ENCODE results near the gene DIP2C.
"Not testable (repeated sequence)": the region's sequence is repeated elsewhere in the genome, so short reads cannot be mapped to it uniquely, and the experiment has no call there.

The DIP2C gene, protein sequence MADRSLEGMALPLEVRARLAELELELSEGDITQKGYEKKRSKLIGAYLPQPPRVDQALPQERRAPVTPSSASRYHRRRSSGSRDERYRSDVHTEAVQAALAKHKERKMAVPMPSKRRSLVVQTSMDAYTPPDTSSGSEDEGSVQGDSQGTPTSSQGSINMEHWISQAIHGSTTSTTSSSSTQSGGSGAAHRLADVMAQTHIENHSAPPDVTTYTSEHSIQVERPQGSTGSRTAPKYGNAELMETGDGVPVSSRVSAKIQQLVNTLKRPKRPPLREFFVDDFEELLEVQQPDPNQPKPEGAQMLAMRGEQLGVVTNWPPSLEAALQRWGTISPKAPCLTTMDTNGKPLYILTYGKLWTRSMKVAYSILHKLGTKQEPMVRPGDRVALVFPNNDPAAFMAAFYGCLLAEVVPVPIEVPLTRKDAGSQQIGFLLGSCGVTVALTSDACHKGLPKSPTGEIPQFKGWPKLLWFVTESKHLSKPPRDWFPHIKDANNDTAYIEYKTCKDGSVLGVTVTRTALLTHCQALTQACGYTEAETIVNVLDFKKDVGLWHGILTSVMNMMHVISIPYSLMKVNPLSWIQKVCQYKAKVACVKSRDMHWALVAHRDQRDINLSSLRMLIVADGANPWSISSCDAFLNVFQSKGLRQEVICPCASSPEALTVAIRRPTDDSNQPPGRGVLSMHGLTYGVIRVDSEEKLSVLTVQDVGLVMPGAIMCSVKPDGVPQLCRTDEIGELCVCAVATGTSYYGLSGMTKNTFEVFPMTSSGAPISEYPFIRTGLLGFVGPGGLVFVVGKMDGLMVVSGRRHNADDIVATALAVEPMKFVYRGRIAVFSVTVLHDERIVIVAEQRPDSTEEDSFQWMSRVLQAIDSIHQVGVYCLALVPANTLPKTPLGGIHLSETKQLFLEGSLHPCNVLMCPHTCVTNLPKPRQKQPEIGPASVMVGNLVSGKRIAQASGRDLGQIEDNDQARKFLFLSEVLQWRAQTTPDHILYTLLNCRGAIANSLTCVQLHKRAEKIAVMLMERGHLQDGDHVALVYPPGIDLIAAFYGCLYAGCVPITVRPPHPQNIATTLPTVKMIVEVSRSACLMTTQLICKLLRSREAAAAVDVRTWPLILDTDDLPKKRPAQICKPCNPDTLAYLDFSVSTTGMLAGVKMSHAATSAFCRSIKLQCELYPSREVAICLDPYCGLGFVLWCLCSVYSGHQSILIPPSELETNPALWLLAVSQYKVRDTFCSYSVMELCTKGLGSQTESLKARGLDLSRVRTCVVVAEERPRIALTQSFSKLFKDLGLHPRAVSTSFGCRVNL (N-terminal part only)

DNA sequence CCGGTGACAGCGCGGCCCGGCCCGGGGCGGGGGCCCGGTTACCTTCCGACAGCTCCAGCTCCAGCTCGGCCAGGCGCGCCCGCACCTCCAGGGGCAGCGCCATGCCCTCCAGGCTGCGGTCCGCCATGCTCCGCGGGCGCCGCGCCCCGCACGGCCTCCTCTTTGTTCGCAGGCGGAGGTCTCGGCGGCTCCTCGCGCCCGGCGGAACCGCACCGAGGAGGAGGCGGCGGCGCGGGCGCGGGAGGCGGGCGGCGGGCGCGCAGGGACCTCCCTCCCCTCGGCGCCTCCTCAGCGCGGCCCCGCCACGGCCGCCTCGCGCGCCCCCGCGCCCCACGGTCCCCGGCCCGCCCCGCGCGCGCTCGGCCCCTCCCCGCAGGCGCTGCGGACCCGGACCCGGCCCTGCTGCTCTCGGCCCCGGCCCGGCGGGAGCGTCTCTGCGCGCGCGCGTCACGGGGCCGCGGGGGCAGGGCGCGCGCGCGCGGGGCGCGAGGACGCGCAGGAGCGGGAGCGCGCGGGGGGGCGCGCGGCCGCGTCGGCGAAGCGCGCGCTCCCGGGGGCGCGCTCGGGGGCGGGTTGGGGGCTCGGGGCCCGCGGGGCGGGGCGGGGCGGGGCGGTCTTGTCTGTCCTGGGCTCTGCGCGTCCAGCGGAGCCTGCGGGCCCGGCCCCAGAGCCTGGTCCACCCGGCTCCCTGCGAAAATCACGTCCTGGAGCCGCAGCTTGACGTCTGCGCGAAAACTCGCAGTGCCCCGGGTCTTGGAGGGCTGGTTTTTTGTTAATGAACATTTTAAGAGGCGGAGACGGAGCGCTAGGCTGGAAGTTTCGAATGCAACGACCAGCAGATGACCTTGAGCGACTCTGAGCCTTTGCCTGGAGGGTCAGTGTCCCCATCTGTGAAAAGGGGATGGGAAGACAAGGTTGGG lies at the start of gene DIP2C:
Gene DIP2C (minus strand): TSS at position 217 of the 920 bp plus-strand sequence. CDS start 90 bp downstream, at position 127.
- peak; percentile 7 for DNase-seq

DNA sequence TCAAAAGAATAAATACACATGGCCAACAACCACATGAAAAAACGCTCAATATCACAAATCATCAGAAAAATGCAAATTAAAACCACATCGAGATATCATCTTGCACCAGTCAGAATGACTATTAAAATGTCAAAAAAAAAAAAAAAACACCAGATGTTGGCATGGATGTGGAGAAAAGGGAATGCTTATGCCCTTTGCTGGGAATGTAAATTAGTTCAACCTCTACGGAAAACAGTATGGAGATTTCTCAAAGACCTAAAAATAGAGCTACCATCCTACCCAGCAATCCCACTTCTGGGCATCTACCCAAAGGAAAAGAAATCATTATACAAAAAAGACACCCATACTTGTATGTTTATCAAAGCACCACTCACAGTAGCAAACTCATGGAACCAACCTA lies 45.0 kb upstream of the DIP2C start:
- no peak for DNase-seq

DNA sequence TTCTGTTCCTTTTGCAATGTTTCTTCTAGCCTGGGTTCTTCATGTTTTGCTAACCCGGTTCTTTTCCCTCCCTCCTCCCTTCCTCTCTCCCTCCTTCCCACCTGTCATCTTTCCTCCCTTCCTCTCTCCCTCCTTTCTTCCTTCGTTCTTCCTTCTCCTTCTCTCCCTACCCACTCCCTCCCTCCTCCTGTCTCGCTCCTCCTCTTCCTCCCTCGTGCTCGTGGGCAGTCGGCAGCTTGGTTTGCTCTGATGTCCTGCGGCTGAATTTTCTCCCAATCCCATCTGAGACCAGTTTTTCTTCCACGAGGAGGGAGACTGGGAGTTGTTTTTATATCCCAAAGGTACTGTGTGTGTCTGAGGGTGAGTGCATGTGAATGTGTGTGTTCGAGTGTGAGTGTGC lies 43.6 kb upstream of the DIP2C start:
- no peak for DNase-seq

DNA sequence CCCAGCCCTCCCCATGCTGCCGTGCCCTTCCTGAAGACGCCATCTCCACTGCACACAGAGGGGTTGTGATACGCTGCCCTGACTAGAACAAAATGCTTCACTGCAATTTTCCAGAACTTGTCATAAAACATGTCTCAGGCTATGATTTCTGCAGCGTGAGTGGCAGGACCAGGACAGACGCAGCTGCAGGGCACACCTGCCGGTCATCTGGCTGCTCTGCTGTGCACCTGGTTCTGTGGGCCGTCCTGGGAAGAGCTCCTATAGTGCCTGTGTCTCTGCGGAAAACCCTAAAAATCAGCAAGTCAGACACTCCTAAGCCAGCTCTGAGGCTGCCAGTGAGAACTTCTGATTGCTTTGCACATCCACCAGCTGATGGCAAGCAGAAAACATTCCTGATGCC lies 39.7 kb upstream of the DIP2C start:
- no peak for DNase-seq

DNA sequence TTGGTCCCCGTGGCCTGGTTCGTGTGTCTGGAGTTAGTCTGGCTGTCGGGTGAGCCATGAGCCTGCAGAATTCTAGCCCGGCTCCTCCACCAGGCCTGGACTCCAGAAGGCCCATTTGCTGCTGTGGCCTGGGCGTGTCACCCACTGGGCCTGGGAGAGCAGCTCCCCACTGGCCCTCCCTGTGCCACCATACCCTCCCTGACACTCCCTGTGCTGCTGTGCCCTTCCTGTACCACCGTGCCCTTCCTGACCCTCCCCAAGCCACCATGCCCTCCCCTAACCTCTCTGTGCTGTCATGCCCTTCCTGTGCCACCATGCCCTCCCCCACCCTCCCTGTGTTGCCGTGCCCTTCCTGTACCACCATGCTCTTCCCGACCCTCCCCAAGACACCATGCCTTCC lies 39.1 kb upstream of the DIP2C start:
- no peak for DNase-seq

DNA sequence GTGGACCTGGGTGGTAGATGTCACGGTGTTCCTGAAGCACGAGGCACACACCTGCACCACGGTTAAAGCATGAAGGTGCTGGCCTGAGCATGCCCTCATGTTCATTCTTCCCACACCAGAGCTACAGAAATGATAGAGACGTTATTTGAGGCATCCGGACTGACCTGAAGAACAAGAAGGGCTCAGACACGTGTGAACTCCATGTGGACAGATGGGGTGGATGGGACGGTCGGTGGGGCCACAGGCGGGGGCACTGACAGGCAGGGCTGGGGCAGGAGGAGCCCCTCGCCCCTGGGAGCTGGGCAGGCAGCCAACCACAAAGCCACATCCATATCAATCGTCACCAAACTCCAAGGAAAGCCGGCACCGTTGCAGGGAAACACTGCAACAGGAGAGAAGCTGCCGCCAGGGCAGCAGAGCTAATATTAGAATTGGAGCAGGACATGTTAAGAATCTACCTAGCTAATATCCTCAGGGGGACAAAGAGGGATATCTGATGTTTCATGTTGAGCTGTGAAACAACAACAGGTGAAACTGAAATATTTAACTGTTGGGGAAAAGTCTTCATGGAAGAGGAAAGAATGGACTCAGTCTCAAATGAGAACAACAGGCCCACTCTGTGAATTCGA lies 37.8 kb upstream of the DIP2C start:
- no peak for DNase-seq

DNA sequence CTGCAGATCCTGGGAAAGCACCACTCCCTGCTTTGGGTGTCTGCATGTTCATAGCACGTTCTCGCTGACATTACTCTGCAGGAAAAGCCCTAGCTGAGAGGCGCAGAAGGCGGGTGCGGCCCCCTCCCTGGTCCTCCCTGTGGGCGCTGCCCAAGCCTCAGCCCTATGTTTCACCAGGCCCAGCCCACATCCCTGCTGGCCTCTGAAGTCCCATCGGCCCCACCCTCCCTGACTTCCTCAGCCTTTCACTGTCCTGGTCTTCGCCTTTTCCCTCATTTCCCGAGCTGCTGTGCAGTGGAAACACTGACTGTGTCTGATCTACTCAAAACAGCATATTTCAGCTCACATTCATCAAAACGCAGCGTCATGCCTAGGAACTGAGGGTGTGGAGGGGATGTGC lies 36.3 kb upstream of the DIP2C start:
- DNase-seq, result no peak

DNA sequence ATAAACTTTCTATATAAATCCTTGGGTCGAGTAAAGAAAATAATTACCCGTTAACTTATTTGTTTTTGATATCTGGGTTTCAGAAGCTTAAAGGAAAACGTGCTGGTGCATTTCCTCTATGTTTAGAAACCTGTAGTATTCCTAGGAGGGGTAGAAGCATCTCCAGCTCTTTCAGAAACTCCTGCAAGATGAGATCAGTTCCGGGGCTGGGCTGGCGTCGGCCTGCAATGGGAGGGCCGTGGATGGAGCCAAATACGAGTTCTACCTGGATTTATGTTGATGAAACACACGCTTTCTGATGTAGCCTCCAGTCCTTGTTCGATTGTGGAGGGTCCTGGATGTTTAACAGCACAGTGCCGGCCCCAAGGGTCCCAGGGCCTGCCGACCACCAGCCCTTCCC lies 35.8 kb upstream of the DIP2C start:
- no peak for DNase-seq

DNA sequence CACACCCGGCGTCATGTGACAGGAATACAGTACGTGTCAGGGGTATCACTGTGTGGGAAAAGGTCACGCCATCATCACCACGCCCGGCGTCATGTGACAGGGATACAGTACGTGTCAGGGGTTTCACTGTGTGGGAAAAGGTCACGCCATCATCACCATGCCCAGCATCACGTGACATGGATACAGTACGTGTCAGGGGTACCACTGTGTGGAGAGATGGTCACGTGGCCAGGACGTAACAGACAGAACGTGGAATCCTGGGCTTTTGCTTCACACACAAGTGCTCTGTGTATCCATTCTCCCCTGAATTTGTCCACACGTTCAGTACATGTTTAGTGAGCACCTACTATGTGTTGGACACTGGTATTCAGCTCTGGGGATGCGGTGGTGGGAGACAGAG lies 34.5 kb upstream of the DIP2C start:
- DNase-seq, result no peak

DNA sequence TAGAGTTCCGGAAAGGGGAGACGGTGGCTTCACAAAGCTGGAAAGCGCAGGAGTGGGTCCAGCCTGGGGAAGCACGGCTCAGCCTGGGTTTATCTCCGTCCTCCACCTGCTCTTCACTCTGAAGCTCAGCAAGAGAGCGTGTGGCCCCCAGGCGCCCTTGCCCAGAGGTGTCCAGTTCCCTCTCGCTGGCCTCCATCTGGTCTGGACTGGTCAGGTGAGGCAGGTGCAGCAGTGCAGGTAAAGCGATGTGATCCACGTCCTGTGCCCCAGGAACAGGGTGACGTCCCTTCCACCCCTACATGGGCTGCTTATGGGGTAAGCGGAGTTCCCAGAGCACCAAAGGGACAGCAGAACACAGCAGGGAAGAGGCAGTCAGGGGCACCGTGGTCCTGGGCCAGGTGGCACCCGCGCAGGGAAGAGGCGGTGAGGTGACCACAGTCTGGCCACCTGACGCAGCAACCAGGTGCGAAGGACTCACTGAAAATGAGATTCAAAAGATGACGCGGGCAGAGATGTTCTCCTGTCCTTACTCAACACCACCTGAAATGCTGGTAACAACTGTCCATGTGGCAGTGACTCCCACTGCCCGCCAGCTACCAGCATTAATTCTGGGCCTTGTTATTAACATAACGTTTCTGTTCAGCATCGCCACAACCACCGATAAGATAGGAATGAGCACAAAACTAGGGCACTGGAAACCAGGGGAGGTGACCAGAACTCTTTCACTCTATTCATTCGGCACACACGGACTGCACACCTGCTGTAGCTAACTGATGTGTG lies 33.0 kb upstream of the DIP2C start:
- no peak for DNase-seq

DNA sequence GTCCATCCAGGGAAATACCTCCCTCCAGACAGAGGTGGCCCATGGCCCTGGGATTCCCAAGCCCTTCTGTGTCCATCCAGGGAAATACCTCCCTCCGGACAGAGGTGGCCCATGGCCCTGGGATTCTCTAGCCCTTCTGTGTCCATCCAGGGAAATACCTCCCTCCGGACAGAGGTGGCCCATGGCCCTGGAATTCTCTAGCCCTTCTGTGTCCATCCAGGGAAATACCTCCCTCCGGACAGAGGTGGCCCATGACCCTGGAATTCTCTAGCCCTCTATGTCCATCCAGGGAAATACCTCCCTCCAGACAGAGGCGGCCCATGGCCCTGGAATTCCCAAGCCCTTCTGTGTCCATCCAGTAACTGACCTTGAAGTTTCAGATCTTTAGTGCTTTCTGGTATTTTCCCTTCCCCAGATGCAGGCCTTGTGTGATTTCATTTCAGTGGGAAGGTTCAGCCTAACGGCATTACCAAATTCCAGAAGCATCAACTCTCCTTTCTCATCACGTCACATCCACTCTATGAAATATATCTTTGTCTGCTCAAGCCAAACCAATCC lies 28.8 kb upstream of the DIP2C start:
- DNase-seq, result no peak

DNA sequence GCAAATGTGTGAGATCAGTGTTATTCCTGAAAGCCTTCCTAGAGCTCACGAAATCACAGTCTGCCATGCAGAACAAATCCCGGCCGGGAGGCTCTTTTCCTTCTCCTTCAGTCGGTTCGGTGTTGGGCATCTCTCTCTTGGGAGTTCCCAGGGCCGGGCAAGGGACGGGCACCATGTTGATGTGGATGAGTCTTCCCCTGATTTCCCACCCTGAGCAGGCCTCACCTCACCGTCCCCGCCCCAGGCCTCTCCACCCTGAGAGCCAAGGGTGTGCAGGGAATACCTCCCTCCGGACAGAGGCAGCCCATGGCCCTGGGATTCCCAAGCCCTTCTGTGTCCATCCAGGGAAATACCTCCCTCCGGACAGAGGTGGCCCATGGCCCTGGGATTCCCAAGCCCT lies 28.0 kb upstream of the DIP2C start:
- no peak for DNase-seq

DNA sequence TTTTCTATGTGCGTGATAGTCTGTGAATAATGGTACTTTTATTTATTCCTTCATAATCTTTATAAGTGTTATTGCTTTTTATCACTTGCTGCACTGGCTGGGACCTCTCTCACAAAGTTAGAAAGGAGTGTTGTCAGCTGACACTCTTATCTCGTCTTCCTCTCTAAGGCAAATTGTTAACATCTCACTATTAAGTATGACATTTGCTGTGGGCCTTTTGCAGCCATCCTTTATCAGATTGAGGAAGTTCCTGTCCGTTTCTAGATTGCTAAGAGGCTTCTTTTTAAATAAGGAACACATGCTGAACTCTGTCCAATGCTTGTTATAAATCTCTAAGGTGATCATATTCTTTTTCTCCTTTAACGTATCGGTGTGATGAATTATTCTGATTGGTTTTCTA lies 27.4 kb upstream of the DIP2C start:
- no peak for DNase-seq

DNA sequence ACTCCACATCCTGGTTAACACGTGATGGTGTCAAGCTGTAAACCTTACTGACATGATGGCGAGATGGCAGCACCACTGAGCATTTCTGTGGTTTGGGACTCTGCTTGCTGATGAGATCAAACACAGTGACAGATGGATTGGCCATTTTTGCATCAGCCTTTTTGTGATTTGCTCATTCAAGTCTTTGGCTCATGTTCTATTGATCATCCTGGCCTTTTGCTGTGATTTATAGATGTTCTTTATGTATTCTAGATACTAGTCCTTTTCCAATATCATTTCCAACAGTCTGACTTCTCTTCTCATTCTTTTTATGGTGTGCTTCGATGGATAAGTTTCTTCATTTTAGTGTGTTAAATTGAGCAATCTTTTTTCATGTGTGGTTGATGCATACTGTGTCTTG lies 24.7 kb upstream of the DIP2C start:
- no peak for DNase-seq

DNA sequence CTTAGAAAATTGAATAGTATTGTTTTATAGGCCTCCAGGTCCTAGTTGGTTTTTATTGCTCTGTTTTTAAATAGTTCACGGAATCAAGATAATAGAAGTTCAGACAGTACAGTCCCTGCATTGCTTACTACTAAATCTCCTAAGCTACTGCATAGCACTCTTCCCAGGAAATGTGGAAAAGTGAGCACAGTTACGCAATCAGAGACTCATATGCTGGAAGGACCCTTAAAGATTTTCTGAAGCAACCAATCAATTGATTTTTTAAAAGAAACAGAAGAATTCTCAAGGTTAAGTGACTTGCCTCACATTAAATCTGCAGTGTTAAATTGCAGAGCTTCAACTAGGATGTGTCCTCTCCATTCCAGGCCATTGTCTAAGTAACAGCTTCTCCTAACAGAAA lies 23.1 kb upstream of the DIP2C start:
- DNase-seq, result no peak

DNA sequence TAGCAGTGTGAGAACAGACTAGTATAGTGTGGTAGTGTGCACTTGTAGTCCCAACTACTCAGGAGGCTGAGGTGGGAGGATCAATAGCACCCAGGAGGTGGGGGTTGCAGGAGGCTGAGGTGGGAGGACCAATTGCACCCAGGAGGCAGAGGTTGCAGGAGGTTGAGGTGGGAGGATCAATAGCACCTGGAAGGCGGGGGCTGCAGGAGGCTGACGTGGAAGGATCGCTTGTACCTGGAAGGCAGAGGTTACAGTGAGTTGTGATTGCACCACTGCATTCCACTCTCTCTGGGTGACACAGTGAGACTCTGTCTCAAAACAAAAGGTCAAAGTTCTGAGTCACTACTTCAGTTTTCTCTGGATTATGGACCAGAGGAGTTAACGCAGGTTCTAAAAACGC lies 22.6 kb upstream of the DIP2C start:
- DNase-seq, result no peak

DNA sequence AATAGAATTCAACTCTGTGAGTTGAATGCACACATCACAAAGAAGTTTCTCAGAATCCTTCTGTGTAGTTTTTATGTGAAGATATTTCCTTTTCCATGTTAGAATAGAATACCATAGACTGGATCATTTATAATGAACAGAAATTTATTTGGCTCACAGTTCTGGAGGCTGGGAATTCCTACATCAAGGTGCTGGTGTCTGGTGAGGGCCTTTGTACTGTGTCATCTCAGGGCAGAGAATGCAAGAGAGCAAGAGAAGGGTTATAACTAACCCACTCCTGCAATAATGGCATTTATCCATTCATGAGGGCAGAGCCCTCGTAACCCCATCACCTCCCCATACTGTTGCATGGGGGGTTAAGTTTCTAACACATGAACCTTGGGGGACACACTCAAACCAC lies 18.4 kb upstream of the DIP2C start:
- no peak for DNase-seq

DNA sequence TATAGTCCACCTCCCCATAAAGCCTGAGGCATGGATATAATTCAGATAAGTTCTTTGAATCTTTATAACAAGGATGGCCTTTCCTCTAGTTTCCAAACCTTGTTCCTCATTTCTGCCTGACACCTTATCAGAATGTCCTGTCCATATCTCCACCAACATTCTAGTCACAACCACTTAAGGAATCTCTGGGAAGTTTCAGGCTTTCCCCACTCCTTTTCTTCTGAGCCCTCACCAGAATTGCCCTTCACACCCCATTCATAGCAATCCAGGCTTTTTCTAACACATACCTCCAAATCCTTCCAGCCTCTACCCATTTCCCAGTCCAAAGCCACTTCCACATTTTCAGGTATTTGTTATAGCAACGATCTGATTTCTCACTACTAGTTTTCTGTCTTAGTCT lies 18.0 kb upstream of the DIP2C start:
- DNase-seq, result no peak

DNA sequence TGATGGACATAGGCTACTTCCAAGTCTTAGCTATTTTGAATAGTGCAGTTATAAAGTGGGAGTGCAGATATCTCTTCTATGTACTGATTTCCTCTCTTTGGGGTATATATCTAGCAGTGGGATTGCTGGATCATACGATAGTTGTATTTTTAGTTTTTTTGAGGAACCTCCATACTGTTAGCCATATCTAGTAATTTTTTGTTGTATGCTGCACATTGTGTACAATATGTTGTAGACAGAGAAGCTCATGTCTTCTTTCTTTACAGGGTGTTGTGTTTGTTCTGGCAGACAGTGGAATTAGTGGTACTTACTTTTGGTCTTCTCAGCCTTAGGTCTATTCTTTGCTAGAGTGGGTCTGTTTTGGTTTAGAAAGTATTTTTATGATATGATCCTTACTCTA lies 13.7 kb upstream of the DIP2C start:
- no peak for DNase-seq

DNA sequence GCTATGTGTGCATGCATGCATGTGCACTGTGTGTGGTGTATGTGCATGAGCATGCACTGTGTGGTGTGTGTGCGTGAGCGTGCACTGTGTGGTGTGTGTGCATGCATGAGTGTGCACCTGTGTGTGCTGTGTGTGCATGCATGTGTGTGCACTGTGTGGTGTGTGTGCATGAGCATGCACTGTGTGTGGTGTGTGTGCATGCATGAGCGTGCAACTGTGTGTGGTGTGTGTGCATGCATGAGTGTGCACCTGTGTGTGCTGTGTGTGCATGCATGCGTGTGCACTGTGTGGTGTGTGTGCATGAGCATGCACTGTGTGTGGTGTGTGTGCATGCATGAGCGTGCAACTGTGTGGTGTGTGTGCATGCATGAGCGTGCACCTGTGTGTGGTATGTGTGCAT lies 10.7 kb upstream of the DIP2C start:
- not testable (repeated sequence) for DNase-seq

Data from DMS79 treated with DMSO at 0.1 percent for 48 hours (cell line).